Measurements from ENCODE around the gene ZNF808.
"Not testable (repeated sequence)": the region's sequence is repeated elsewhere in the genome, so short reads cannot be mapped to it uniquely, and the experiment has no call there.

Gene ZNF808

DNA sequence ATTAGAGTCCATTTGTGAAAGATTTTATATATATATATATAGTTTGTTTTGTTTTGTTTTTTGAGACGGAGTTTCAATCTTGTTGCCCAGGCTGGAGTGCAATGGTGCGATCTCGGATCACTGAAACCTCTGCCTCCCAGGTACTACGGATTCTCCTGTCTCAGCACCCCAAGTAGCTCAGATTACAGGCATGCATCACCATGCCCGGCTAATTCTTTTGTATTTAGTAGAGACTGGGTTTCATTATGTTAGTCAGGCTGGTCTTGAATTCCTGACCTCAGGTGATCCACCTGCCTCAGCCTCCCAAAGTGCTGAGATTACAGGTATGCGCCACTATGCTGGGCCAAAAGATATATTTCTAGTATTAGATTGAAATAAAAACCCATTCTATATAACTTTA, 38.7 kb downstream of the ZNF808 start:
- TF ChIP-seq, protein P1, sequence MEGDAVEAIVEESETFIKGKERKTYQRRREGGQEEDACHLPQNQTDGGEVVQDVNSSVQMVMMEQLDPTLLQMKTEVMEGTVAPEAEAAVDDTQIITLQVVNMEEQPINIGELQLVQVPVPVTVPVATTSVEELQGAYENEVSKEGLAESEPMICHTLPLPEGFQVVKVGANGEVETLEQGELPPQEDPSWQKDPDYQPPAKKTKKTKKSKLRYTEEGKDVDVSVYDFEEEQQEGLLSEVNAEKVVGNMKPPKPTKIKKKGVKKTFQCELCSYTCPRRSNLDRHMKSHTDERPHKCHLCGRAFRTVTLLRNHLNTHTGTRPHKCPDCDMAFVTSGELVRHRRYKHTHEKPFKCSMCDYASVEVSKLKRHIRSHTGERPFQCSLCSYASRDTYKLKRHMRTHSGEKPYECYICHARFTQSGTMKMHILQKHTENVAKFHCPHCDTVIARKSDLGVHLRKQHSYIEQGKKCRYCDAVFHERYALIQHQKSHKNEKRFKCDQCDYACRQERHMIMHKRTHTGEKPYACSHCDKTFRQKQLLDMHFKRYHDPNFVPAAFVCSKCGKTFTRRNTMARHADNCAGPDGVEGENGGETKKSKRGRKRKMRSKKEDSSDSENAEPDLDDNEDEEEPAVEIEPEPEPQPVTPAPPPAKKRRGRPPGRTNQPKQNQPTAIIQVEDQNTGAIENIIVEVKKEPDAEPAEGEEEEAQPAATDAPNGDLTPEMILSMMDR (IDR thresholded peaks at IDR 0.05; ENCODE audit: extremely low read depth, insufficient read depth, missing control alignments): no peak
- no peak for DNase-seq (ENCODE audit: low spot score)
- in situ Hi-C loops (cut with MboI; ENCODE audit: low pct_unique_long_range_greater_than_20kb, low sequenced_read_pairs, unreplicated experiment): no loop called here

DNA sequence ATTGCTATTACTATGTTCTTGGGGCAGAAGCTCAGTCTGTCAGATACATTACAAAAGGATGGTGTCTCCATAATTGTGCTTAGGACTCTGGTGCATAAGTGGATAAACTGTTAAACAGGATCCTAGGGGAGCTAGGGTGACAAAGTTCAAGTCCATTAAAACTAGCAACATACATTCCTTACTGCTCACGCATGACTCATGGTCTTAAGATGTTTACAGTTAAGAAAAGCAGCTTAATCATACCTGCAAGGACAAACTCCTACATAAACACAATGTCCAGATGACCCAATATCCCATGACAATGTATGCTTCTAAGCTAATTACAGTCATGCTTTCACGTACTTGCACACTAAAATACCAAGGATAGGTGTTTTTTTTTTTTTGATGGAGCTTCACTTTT, 39.1 kb downstream of the ZNF808 start:
- no peak for DNase-seq (ENCODE audit: low spot score)
- TF ChIP-seq, protein P1 (IDR thresholded peaks at IDR 0.05; ENCODE audit: extremely low read depth, insufficient read depth, missing control alignments): no peak
- in situ Hi-C loops (cut with MboI; ENCODE audit: low pct_unique_long_range_greater_than_20kb, low sequenced_read_pairs, unreplicated experiment): no loop called here

DNA sequence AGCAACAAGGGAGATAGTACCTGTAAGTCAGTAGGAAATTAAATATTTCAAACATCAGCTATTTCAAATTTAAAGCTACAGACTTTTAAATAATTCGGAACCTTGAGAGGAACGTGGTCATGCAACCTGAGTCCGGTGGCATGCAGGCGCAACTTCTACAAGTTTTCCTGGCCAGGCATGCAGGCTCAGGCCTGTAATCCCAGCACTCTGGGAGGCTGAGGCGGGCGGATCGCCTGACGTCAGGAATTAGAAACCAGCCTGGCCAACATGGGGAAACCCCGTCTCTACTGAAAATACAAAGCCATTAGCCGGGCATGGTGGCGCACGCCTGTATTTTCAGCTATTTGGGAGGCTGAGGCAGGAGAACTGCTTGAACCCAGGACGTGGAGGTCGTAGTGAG, 40.5 kb downstream of the ZNF808 start:
- in situ Hi-C loops (cut with MboI; ENCODE audit: low pct_unique_long_range_greater_than_20kb, low sequenced_read_pairs, unreplicated experiment): no loop called here
- no peak for DNase-seq (ENCODE audit: low spot score)
- TF ChIP-seq, protein P1 (IDR thresholded peaks at IDR 0.05; ENCODE audit: extremely low read depth, insufficient read depth, missing control alignments): no peak

DNA sequence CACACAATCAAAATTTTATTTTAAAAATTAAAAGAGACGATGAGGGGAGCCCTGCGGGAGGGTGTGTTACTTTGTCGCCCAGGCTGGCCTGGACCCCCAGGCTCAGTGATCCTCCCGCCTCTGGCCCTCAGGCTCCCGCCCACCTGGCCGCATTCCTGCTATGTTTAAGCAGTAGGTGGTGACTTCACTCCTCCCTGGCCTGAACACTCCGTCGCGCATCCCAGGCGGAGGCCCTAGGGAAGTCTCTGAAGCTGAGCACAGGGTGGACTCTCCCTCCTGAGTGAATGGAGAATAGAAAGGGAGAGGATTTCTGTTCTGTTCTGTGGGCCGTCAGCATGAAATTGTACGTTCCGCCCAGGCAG, 42.2 kb downstream of the ZNF808 start:
- in situ Hi-C loops (cut with MboI; ENCODE audit: low pct_unique_long_range_greater_than_20kb, low sequenced_read_pairs, unreplicated experiment); DNase-seq (ENCODE audit: low spot score): not testable (repeated sequence)

DNA sequence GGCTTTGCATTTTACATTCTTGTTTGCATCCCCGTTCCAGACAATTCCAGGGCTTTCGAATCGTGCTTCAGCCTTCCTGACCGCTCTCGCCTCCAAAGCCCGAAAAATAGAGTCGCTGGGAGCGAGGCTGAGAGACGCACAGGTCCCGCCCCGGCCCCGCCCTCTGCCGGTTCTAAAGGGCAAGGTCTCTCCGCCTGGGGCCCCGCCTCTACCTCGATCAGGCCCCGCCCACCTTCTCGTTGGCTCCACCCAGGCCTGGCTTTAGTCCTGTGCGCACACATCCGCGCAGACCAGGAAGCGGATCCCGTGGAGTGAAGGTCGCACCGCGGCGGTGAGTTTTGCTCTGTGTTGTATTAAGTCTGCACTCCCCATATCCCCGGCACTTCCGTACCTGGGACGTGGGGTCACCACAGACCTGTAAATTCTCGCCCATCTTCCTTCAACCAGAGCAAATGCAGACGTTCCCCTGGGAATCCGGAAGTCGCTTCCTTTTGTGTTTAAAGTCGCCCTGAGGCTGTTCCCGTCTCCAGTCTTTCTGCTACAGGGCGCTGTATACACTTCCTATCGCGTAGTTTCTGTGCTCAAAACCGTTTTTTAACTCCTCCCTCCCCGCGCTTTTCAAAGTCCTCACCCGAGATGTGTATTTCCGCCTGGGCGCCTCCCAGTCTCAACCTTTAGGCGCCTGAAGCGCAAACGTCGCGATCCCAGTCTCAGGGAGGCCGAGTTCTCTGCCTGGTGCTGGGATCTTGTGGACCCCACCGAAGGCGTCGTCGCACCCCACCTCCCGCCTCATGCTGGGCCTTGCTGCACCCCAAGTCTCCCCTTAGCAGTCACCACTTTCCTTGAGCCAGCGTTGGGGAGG, 42.8 kb downstream of the ZNF808 start, which contains the start of gene ZNF701:
Gene ZNF701 (plus strand): TSS at position 288 of the 862 bp plus-strand sequence. CDS start 3,861 bp downstream, outside the sequence.
- peak; percentile 89 for DNase-seq (ENCODE audit: low spot score)
- in situ Hi-C loops (cut with MboI; ENCODE audit: low pct_unique_long_range_greater_than_20kb, low sequenced_read_pairs, unreplicated experiment): no loop called here
- TF ChIP-seq, protein P1 (IDR thresholded peaks at IDR 0.05; ENCODE audit: extremely low read depth, insufficient read depth, missing control alignments): no peak

DNA sequence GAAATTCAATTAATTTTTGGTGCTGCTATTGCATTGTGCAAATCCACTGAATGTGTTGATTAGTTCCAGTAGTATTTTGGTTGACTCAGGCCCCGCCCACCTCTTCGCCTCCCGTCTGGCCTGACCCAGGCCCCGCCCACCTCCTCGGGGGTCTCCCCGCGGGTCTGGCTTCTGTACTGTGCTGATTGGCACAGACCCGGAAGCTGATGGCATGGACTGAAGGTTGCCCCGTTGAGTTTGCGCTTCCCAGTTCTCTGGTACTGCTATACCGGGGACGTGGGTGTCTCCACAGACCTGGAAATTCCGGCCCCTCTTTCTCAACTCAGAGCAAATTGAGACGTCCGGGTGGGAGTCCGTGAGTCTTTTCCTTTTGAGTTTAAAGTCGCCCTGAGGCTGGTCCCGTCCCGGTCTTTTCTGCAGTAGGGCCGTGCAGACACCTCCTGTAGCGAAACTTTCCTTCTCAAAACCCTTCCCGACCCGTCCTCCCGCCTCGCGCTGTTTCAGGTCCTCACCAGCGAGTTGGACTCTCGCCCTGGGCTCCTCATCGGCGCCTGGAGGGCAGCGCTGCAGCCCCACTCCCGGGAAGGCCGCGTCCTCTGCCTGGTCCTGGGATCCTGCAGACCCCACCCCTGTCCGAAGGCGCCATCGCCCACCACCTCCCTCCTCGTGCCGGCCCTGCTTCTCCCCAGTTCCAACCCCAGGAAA, 57.4 kb downstream of the ZNF808 start:
- TF ChIP-seq, protein P1 (IDR thresholded peaks at IDR 0.05; ENCODE audit: extremely low read depth, insufficient read depth, missing control alignments): no peak
- in situ Hi-C loops (cut with MboI; ENCODE audit: low pct_unique_long_range_greater_than_20kb, low sequenced_read_pairs, unreplicated experiment): no loop called here
- DNase-seq (ENCODE audit: low spot score): no peak

DNA sequence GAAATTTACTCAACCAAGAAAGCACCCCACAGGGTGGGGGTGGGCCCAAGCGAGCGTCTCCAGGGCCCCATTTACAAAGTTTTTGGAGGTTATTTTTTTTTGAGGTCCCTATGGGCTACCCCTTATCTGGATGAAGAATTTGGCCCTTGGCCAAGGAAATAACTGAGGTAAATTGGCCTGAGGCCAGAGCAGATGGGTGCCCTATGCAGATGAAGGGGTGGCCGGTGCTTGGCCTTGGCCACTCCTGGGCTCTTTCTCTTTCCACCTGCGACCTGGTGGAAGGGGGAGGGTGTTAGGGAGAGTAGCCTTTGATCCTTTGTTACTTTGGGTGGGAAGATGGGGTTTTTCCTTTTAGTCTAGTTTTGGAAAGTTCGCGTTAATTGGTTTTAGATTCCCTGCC, 58.1 kb downstream of the ZNF808 start:
- TF ChIP-seq, protein P1 (IDR thresholded peaks at IDR 0.05; ENCODE audit: extremely low read depth, insufficient read depth, missing control alignments): no peak
- no peak for DNase-seq (ENCODE audit: low spot score)
- in situ Hi-C loops (cut with MboI; ENCODE audit: low pct_unique_long_range_greater_than_20kb, low sequenced_read_pairs, unreplicated experiment): no loop called here
